HG02610 (cell line): ENCODE results near the gene ZNF366.

ENCODE experiments used
- ATAC-seq: cut with Tn5 transposase; IDR thresholded peaks from one replicate; pipeline ENCODE4 v1.9.1; 2021; ENCODE audit warnings: mild to moderate bottlenecking, moderate library complexity; ENCODE audit not compliant: unreplicated experiment

ZNF366 gene

GRCh38 chr5:72498284-72498683, 8.9 kb downstream of the ZNF366 start:
- no peak for ATAC-seq

DNA sequence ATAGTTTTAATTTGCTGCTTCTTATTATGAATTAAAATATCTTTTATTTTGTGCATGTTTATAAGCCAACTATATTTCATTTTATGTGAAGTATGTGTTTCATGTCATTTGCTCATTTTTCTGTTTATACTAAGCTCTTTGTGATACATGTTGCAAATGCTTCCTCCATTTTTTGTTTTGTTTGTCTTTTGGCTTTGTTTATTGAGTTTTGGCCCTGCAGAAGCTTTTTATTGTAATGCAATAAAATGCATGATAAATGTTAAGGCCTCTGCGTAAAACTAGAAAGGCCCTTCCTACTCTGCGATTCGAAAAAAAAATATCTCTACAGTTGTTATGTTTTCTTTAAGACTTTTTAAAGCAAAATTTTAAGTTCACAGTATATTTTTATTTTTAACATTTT, 9.4 kb downstream of the ZNF366 start:
- ATAC-seq, result no peak

GRCh38 chr5:72495410-72495809, 11.8 kb downstream of the ZNF366 start:
- no peak for ATAC-seq

- ATAC-seq, result no peak
These were observed 12.5 kb downstream of the ZNF366 start for GRCh38 chr5:72494623-72495124.

DNA sequence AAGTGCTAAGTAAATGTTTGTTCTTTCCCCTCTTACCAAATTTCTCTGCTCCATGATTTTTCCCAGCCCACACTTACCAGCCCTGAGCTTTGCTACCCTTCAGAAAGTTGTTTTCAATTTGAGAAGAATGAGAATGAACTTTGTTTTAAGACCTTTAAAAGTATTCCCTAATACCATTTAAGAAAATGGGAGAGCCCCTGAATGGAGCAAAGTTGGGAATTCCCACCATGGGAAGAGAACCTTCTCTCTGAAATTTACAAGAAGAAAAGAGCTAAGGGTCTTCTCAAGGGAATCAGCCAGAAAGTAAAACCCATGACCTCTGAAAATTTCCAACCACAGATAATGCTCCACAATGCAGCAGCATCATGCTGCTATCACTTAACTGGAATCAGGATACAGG, 17.7 kb downstream of the ZNF366 start:
- ATAC-seq, result no peak

GRCh38 chr5:72488756-72489155, 18.5 kb downstream of the ZNF366 start:
- ATAC-seq, result no peak

DNA sequence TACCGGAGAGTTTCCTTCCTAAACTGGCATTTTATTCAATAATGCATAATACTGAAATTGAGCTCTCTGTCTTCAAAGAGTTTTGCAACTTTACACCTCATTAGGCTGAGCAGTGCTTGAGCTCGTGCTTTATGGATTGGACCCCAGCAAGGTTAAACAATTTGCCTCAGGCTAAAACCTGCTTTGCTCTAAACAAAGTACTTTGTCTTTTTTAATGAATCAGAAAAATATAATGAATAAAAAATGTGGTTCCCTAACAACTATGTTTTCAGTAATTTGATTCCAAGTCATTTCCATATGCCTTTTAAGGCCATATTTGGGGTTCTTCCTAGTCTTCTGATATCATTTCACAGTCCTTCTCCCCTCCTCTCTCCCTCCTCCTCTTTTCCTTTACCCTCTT, 20.0 kb downstream of the ZNF366 start:
- ATAC-seq, result no peak

DNA sequence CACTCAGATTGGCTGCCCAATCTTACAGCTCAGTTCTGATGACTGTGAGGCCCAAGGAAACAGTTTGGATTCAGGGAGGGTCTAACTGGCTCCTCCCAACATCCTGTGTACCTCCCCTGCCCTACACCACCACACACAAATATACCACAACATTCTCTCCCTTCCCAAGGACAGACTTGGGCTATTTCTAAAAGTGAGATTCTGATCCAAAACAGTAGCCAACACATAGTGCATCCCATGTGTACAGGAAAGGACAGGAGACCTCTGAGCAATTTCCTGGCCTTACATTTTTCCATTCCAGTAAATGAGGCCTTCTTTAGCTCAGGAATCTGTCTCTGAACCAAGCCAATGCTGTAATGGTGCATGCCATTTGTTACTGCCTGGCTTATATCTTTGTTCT, 20.8 kb downstream of the ZNF366 start:
- no peak for ATAC-seq

- ATAC-seq, result no peak
These were observed 21.7 kb downstream of the ZNF366 start for GRCh38 chr5:72485430-72485974.

DNA sequence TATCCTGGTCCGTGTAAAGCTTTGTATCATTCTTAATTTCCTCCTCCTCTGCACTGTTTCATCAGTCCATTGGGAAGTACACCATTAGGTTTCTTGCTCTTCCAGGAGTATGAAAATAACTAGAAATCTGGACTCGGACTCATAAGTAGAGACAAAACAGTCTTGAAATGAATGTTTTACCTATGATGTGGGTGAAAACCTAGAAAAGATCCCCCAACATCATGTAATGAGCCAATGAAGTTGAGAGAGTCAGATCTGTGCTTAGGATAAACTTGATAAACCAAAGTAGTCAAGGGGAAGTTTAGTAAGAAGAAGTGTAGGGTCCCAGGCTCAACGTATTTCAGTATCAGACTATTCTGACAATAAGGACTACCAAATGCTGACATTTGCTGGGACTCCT, 25.2 kb downstream of the ZNF366 start:
- peak; percentile 58 for ATAC-seq

GRCh38 chr5:72480841-72481240, 26.4 kb downstream of the ZNF366 start:
- ATAC-seq, result no peak

- ATAC-seq, result no peak
These were observed 27.3 kb downstream of the ZNF366 start for GRCh38 chr5:72479921-72480320.

DNA sequence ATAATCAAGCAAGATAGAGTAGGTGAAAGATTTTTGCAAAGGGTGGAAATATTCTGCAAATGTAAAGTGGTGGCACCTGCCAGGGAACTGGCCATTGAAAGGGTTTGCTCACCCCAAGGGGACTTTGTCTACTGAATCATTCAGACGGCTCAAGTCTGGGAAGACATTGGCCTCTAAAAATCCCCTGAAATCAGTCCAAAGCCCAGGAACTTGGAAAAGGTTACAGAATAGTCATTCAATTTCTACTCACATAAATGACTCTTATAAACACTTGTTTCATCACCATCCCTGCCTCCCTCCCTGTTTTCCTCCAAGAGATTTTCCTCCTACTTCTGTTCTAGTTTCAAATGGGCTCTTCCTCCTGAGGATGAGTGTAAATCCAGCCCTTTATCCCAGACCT, 28.5 kb downstream of the ZNF366 start:
- ATAC-seq, result no peak

DNA sequence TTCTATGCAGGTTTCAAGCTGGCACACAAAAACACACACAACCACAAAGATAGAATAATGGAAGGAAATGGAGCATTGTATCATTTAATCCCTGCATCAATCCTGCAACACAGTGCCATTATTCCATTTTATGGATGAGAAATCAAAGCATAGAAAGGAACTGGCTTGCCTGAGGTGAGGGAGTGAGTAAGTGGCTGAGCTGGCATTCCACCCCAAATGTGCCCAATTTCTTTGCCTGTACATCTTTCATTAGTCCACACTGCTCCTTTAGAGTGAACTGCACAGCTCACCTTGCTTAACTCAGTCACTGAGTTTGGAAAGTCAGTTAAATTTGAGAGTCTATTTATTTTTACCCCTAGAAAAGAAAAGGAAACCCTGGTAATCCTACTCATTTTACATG, 28.9 kb downstream of the ZNF366 start:
- ATAC-seq, result no peak

GRCh38 chr5:72477644-72478043, 29.6 kb downstream of the ZNF366 start:
- ATAC-seq, result no peak

- no peak for ATAC-seq
These were observed 30.0 kb downstream of the ZNF366 start for GRCh38 chr5:72477176-72477575.

DNA sequence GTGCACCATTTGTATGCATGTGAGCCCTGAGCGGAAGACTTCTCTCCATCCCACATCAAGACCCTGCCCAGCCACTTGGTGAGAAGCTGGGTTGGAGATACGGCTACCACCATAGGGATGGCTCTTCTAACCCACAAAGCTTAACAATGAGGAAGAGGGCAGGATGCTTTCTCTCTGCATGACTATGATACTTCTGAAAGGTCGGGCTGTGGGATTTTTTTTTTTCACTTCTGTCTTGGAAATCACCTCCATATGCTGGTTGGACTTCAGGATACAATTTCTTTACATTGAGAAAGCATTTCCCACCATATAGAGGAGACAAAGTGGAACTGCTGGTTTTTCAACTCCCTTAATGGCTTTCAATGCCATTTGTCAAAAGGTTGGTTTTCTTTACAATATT, 30.5 kb downstream of the ZNF366 start:
- ATAC-seq, result peak; percentile 77

DNA sequence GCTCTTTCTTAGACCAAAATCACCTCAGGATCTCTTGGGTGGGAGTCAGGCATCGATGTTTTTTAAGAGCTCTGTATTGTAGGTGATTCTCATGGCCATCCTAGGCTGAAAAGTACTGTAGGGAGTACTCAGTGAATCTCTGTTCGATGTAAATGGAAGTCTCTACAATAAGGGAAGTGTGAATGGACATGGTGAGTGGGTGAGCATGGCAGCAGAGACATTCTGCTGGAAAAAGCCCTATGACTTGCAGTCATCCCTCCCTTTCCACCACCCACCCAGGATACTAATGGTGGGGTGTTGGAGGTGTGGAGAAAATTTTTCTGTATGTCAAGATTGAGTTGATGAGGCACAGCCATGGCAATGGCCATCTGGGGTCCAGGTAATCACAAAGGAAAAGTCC, 30.9 kb downstream of the ZNF366 start:
- ATAC-seq, result no peak

- no peak for ATAC-seq
These were observed 32.7 kb downstream of the ZNF366 start for GRCh38 chr5:72474516-72474915.

DNA sequence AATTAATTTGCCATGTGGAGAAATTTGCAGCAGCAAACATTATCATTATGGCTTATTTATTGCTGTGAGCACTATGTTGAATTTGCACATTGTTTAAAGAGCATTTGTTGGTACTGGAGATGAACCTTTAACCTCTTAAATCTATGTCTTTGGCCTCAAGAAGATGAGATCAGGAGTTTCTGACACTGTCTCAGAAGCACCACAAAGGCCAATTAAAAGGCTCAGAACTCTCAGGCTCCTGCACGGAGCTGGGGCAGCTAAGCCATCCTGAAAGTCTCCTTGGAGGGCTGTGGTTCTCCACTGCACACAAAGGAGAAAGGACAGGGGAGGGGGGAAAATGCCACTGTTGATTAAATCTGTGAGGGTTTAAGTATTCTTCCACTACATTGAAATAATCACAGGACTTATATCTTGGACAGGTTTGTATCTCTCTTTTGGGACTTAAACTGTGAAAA, 33.1 kb downstream of the ZNF366 start:
- no peak for ATAC-seq

- ATAC-seq, result no peak
These were observed 34.4 kb downstream of the ZNF366 start for GRCh38 chr5:72472666-72473422.

DNA sequence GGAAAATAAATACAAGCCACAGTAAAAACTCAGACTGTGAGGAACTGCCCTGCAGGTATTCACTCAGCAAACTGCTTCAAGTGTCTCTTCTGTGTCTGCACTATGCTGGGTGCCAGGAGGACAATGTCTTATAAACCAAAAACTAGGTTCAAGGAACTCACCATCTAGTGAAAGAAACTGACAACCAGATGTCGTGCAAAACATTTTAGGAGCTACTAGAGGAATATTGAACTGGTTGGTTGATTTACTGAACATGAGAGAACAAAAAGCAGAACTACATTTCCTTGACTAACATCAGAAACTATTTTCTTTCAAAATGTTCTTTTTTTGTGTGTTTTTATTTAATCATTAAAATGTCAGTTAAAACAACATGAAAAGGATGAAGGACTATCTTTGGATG, 35.2 kb downstream of the ZNF366 start:
- no peak for ATAC-seq

- ATAC-seq, result no peak
These were observed 36.4 kb downstream of the ZNF366 start for GRCh38 chr5:72470826-72471225.
